NCI-H128 (cell line): ENCODE measurements around the gene GFOD1.
"Not testable (repeated sequence)": the region's sequence is repeated elsewhere in the genome, so short reads cannot be mapped to it uniquely, and the experiment has no call there.

Source experiments
- DNase-seq: peaks from one replicate; lab custom pipeline; 2025; ENCODE audit not compliant: unreplicated experiment; lab: John Stamatoyannopoulos, UW

Gene GFOD1

GRCh38 chr6:13445005-13445743 lies 42.2 kb downstream of the GFOD1 start:
- peak; percentile 36 for DNase-seq

GRCh38 chr6:13444604-13445003 lies 42.8 kb downstream of the GFOD1 start:
- no peak for DNase-seq

DNA sequence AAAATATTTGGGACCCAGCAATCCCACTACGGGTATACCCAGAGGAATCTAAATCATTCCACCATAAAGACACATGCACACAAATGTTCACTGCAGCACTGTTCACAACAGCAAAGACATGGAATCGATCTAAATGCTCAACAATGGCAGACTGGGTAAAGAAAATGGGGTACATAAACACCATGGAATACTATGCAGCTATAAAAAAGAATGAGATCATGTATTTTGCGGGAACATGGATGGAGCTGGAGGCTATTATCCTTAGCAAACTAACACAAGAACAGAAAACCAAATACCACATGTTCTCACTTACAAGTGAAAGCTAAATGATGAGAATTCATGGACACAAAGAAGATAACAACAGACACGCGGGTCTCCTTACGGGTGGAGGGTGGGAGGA lies 43.4 kb downstream of the GFOD1 start:
- DNase-seq = not testable (repeated sequence)

DNA sequence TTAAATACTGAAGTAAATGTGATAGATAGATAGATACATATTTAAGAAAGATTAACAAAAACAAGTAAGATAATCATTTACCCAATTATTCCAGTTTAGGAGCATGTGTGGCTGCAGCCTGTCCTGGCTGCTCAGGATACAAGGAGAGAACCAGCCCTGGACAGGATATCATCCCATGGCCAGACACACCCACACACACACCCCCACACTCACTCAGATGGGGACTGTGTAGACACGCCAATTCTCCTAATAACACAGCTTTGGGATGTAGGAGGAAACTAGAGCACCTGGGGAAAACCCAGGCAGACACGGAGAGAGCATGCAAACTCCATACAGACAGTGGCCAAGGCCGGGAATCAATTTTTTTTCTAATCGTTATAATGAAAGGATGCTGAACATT lies 45.6 kb downstream of the GFOD1 start:
- no peak for DNase-seq

GRCh38 chr6:13439644-13440043 lies 47.8 kb downstream of the GFOD1 start:
- DNase-seq = no peak

DNA sequence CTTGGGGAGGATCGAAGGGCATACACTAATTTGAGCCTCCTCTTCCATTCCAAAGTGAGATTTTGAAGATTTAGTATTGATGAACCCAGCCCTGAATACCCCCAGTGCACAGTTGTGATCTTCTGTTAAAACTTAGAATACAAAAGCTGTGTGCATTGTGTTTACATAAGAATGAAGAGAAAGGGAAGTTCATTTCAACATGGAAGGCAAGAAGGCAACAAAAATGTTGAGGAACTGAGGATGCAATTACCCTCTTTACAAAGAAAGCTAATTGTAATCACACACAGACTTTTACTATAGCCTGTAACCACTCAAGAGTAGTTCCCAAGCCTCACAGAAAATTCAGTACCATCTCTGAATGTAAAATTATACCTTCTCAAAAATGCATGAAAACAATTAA lies 49.3 kb downstream of the GFOD1 start:
- DNase-seq = no peak

DNA sequence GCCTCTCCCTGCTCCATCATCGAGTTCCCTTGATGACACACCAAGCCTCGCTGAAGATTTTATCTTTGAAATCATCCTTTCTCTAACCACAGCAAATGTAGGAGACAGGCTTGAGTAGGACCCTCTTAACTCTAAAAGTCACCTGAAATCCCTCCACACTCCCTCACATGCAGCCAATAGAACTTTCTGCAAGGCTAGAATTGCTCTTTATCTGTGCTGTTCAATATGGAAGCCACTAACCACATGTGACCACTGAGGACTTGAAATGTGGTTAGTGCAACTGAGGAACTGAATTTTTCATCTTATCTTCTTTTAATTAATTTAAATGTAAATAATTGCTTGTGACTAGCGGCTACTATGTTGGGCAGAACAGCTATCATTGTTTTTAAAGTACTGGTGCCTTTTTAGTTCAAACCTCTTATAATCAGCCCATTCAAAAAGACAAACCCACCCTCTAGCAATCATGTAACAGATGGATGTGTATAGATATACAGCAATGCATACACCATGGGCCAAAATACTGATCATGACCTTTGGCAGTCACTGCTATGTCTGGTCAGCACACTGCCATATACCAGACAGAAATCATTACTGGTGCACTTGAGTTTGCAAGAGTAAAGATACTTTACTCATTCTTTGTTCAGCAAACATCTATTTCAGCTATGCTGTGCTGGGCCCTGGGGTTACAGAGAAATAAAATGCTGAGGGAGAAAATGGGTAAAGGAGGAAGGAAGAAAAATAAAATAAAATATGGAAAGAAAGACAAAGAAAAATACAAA lies 50.0 kb downstream of the GFOD1 start:
- DNase-seq = no peak

DNA sequence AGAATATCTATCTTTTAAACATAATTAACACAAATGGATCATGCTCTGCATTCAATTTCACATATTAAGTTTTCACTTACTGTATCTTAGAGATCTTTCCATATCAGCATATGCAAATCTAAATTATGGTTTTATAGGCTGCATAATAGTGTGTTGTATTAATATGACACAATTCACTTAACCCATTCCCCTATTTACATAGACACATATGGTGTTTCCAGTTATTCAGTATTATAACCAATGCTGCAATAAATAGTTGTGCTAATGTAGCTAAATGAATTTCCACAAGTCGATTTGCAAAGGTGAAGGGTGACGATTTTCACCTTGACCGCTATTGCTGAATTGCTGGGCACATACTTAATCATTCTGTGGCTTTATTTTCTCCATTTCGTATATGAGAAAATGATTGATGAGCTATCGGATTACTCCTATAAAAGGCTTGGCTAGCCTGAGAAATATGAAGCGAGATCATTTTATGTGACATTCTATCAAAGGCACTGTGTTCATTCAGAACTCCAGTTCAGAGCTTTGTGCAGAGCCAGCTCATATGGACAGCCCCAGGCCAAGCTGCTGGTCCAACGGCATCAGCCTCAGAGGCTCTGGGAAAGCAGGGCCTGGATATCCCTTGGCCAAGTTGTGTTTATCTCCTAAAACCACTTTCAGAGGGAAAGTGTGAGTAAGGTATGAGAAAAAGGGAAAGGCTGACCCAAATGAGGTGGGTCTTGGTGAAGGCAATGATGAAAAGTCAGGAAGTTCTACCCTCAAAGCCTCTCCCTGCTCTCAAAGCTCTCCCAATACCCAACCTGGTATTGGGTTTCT lies 50.8 kb downstream of the GFOD1 start:
- no peak for DNase-seq

GRCh38 chr6:13435477-13436246 lies 51.7 kb downstream of the GFOD1 start:
- DNase-seq = no peak

DNA sequence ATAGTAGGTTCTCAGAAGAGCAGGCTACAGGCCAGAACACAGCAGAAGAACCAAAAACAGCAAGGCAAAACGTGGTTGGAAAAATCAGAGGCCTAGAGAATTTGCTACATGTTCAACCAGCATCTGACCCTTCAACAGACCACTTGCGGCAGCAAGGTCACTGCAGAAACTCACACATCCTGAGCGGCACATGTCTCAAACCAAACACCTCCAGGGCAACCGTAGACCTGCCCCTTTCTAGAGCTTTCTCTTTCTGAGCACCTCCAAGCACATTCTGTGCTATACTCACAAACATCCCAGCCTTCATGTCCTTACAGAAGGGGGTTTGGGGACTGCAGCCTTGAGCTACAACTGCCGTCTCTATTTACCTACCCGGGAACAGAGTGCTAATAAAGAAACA lies 52.6 kb downstream of the GFOD1 start:
- DNase-seq = no peak

DNA sequence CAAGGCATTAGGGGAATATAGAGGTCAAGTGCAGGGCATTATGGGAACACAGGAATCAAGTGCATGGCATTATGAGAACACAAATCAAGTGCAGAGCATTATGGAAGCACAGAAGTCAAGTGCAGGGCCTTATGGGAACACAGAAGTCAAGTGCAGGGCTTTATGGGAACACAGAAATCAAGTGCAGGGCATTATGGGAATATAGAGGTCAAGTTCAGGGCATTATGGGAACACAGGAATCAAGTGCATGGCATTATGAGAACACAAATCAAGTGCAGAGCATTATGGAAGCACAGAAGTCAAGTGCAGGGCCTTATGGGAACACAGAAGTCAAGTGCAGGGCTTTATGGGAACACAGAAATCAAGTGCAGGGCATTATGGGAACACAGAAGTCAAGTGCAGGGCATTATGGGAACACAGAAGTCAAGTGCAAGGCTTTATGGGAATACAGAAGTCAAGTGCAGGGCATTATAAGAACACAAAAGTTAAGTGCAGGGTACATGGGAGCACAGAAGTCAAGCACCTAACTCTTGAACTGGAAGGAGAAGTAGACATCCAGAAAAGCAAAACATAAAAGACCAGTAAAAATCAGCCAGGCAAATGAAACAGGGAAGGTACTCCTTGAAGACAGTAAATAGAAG lies 53.1 kb downstream of the GFOD1 start:
- not testable (repeated sequence) for DNase-seq

DNA sequence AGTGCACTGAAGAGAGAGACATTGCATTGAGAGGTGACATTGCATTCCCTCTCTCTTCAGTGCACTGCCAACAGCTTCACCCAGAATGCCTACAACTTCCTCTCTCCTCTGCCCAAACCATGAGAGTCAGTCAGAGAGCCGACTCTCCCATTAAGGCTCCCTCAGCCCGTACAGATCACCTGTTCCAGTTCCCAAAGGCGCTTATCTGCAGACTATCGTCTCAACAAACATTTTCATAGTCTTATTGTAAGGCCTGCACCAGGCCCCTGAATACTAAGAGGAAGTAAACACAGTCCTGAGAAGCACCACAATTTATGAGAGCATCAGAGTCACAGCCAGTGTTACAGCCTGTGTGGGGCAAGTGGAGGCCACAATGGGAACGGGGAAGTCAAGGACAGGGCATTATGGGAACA lies 53.7 kb downstream of the GFOD1 start:
- no peak for DNase-seq

- no peak for DNase-seq
These were observed 54.7 kb downstream of the GFOD1 start for GRCh38 chr6:13432526-13433184.

DNA sequence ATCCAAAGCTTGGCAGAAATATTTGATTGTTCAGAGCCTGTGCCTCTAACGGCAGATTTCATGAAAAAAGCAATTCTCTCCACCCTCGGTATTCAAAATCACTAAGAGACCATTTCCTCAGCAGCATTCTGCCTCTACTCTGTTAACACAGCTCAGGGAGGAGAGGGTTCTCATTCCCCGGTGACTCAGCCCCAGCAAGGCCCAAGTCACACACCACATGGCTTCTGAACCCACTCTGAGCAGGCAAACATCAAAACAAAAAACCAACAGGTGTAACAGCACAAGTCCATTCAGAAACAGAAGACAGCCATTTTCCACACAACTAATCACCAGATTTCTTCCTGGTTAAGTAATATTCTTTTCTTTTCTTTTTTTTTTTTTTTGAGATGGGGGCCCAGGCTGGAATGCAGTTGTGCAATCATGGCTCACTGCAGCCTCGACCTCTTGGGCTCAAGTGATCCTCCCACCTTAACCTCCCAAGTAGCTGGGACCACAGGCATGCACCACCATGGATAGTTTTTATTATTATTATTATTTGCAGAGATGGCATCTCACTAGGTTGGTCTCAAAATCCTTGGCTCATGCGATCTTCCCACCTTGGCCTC lies 55.4 kb downstream of the GFOD1 start:
- DNase-seq = no peak

GRCh38 chr6:13431059-13431656 lies 56.2 kb downstream of the GFOD1 start:
- no peak for DNase-seq

DNA sequence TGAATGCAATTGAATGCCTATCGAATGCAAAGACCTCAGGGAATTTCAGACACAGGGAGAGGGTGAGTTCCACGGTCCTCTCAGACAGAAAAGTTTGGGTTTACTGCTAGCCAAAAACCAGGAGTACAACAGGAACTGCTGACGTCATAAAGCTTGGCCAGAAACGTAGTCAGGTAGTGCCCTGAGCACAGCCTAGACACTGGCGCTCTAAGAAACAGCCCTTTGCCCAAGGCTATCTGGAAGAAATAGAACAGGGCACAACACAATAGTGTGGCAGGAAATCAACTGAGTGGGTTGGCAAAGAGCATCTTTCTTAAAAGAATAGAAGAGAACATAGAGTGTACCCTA lies 58.0 kb downstream of the GFOD1 start:
- DNase-seq = no peak

DNA sequence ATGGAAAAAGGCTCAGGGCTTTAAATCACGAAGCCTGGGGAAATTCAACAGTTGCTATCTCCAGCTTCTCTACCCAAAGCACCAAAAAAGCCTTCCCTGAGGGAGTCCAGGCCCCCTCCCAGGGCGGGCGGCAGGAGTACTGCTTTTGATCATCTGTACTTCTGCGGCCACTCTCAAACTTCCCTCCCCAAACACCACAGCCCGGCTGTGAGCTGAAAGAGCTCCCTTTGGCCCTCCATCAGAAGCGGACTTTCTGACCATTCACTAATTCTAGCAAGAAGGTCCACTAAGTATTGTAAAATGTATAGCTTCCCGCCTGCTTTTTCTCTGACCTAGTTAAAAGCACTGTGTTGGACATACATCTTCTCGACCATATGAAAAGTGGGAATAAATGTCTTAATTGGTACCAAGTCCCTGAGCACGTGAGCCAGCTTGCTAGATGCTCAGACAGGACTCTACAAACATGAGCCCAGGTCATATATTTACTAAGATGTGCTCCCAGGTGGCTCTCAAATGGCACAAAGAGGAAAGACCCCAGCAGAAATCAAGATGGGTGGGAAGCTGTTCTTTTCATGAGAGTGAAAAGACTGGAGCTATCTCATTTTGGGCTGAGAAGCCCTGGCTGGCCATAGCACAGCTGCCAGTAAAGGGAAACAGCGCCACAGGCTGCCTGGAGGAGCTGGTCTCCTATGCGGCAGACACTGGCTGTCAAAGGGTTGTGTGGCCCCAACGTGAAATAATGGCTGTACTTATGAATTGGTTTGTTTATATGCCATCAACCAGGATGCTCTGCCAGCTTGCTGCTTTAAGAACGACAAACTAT lies 58.6 kb downstream of the GFOD1 start:
- no peak for DNase-seq

- no peak for DNase-seq
These were observed 59.4 kb downstream of the GFOD1 start for GRCh38 chr6:13427801-13428582.
